WI38 (cell line): ENCODE results near the gene AKAP9.

Experiments used
- H3K4me3 ChIP-seq: 2 replicates; pipeline ENCODE4 v1.5.1; 2011; ENCODE audit warnings: low read depth, mild to moderate bottlenecking, control low read depth, low read length
- TF ChIP-seq, protein P1 (sequence below): IDR thresholded peaks from 2 replicates; pipeline ENCODE4 v1.5.1; 2012; ENCODE audit warnings: low read depth, mild to moderate bottlenecking, control low read depth, low read length

AKAP9 gene

GRCh38 chr7:92150450-92151017 lies 209.9 kb downstream of the AKAP9 start:
- TF ChIP-seq, protein P1, sequence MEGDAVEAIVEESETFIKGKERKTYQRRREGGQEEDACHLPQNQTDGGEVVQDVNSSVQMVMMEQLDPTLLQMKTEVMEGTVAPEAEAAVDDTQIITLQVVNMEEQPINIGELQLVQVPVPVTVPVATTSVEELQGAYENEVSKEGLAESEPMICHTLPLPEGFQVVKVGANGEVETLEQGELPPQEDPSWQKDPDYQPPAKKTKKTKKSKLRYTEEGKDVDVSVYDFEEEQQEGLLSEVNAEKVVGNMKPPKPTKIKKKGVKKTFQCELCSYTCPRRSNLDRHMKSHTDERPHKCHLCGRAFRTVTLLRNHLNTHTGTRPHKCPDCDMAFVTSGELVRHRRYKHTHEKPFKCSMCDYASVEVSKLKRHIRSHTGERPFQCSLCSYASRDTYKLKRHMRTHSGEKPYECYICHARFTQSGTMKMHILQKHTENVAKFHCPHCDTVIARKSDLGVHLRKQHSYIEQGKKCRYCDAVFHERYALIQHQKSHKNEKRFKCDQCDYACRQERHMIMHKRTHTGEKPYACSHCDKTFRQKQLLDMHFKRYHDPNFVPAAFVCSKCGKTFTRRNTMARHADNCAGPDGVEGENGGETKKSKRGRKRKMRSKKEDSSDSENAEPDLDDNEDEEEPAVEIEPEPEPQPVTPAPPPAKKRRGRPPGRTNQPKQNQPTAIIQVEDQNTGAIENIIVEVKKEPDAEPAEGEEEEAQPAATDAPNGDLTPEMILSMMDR, result no peak
- no peak overlapping the region for H3K4me3 ChIP-seq

DNA sequence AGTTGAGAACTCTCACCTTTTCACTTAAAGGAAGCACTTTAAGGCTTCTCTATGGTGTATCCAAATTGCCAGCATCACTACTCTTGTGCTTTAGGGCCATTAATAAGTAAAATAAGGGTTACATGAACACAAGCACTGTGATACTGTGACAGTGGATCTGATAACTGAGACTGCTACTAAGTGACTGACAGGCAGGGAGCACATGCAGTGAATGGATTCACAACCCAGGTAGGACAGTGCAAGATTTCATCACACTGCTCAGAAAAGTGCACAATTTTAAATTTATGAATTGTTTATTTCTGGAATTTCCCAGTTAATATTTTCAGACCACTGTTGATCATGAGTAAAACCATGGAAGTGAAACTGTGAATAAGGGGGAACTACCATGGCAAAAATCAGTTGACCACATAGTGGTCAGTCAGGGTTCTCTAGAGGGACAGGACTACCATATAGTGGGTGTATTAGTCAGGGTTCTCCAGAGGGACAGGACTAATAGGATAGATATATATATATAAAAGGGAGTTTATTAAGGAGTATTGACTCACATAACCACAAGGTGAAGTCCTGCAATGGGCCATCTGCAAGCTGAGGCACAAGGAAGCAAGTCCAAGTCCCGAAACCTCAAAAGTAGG lies 214.6 kb downstream of the AKAP9 start:
- H3K4me3 ChIP-seq, result no peak overlapping the region
- TF ChIP-seq, protein P1, result no peak

DNA sequence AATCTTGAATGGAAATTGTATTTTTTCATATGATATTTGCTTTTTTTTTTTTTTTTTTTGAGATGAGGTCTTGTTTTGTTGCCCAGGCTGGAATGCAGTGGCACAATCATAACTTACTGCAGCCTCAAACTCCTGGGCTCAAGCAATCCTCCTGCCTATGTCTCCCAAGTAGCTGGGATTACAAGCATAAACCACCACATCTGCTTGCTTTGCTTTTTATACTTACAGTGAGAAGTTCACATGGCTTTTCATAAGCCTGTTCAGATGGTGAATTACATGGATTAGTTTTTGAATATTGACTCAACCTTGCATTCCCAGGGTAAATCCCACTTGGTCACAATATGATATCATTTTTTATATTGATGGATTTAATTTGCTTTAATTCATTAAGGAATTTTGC lies 216.3 kb downstream of the AKAP9 start:
- TF ChIP-seq, protein P1, result no peak
- H3K4me3 ChIP-seq, result no peak overlapping the region

DNA sequence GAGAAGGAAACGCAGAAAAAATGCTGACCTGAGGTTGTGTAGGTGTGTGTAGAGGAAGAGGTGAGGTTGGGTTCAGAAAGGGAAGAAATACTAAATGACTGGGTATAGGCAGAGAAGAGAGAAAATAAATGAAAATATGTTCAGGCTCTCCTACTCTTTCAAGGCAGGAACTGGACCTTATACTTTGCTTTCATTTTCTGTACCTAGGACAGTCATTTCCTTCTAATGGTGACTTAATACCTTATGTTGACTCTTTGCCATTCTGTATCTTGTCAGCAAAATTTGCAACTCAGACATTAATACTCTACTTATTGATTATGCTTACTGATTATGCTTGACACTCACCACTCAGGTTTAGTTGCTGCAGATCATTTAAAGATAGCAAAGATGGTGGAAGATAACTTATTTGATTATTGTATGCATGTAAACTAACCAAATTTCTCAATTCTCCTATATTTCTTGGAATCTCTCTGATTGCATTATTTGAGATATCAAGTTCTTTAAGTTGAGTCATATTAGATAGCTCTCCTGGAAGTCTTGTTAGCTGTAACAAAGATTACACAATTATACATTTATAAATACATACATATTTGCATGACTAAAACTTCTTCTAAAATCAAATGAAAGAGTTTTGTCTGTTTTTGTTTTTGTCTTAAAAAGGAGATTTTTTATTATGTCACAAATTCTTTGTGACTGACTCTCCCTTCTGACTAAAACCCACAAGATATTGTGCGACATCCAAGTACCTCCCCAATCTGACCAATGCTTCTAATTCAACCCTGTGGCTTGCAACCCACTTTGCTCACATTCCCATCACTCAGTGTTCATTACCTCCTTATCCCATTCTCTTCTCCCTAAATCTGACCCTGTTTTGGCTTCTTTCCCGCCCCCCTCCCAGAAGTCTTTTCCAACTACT lies 218.3 kb downstream of the AKAP9 start:
- no peak overlapping the region for H3K4me3 ChIP-seq
- TF ChIP-seq, protein P1, result no peak
